CMK (cell line): ENCODE measurements around the gene FAM222A.

Source experiments
- DNase-seq: peaks from one replicate; pipeline ENCODE4 v3.0.0-alpha.2; 2010; ENCODE audit warnings: low read depth

The FAM222A gene

GRCh38 chr12:109760031-109760929 lies 46.7 kb downstream of the FAM222A start:
- DNase-seq, result no peak

GRCh38 chr12:109760930-109761921 lies 47.6 kb downstream of the FAM222A start:
- DNase-seq, result no peak

GRCh38 chr12:109762071-109762672 lies 48.5 kb downstream of the FAM222A start:
- DNase-seq, result no peak

- no peak for DNase-seq
Observed at GRCh38 chr12:109762673-109763191, 49.1 kb downstream of the FAM222A start.

GRCh38 chr12:109763201-109763841 lies 49.7 kb downstream of the FAM222A start:
- DNase-seq, result no peak

- DNase-seq, result no peak
Observed at GRCh38 chr12:109764123-109764522, 50.5 kb downstream of the FAM222A start.

GRCh38 chr12:109764776-109765445 lies 51.3 kb downstream of the FAM222A start:
- DNase-seq, result no peak

- no peak for DNase-seq
Observed at GRCh38 chr12:109765446-109765810, 51.8 kb downstream of the FAM222A start.

- DNase-seq, result no peak
Observed at GRCh38 chr12:109766251-109766778, 52.7 kb downstream of the FAM222A start.

GRCh38 chr12:109767456-109767855 lies 53.8 kb downstream of the FAM222A start:
- no peak for DNase-seq

- DNase-seq, result no peak
Observed at GRCh38 chr12:109767991-109768900, 54.6 kb downstream of the FAM222A start.

- peak; percentile 90 for DNase-seq
Observed at GRCh38 chr12:109768901-109769670, 55.5 kb downstream of the FAM222A start.

- DNase-seq, result no peak
Observed at GRCh38 chr12:109770104-109770860, 56.7 kb downstream of the FAM222A start.

- no peak for DNase-seq
Observed at GRCh38 chr12:109770861-109771670, 57.4 kb downstream of the FAM222A start.

- no peak for DNase-seq
Observed at GRCh38 chr12:109771746-109772621, 58.4 kb downstream of the FAM222A start.
